BJ (cell line): ENCODE data around the gene USP48. TPM values are rescaled to one million over a fixed set of nuclear protein-coding genes. Genes with fewer than 3 reads are reported as not detected.

Source experiments
- CTCF ChIA-PET: fragments of 350-600 bp; formaldehyde crosslinking; extraction: SDS; loops from one replicate; lab custom pipeline; 2021; ENCODE audit warnings: antibody characterized with exemption, inconsistent platforms; lab: Yijun Ruan, JAX
- POLR2A ChIA-PET: fragments of 300-600 bp; sonication (Branson Sonifier 250); formaldehyde crosslinking; extraction: SDS; loops from one replicate; lab custom pipeline; 2021; ENCODE audit warnings: antibody characterized with exemption; lab: Charles Lee
- DNase-seq: peaks from one replicate; pipeline ENCODE4 v3.0.0-alpha.2; 2011; ENCODE audit warnings: low read depth
- H3K27me3 ChIP-seq: 2 replicates; pipeline ENCODE4 v1.6.0; 2011; ENCODE audit warnings: low read length; ENCODE audit not compliant: control insufficient read depth, insufficient read depth
- H3K36me3 ChIP-seq: 2 replicates; pipeline ENCODE4 v1.5.1; 2011; ENCODE audit warnings: low read length; ENCODE audit not compliant: control insufficient read depth, insufficient read depth
- H3K4me3 ChIP-seq: 2 replicates; pipeline ENCODE4 v1.5.1; 2011; ENCODE audit warnings: low read depth, mild to moderate bottlenecking, control low read depth, low read length
- CTCF ChIP-seq: IDR thresholded peaks from 2 replicates; pipeline ENCODE4 v1.5.1; 2011; ENCODE audit warnings: low read depth, mild to moderate bottlenecking, control low read depth, inconsistent platforms, low read length, moderate library complexity; ENCODE audit not compliant: insufficient read depth
- polyA plus RNA-seq: library from polyadenylated mRNA; depleted of rRNA; stranded (reverse); fragments of >200 nt; gene quantifications from 2 replicates; pipeline ENCODE4 v1.2.3, GENCODE V29; 2011

USP48 gene
- polyA plus RNA-seq, 1 experiment = 10.8 TPM

DNA sequence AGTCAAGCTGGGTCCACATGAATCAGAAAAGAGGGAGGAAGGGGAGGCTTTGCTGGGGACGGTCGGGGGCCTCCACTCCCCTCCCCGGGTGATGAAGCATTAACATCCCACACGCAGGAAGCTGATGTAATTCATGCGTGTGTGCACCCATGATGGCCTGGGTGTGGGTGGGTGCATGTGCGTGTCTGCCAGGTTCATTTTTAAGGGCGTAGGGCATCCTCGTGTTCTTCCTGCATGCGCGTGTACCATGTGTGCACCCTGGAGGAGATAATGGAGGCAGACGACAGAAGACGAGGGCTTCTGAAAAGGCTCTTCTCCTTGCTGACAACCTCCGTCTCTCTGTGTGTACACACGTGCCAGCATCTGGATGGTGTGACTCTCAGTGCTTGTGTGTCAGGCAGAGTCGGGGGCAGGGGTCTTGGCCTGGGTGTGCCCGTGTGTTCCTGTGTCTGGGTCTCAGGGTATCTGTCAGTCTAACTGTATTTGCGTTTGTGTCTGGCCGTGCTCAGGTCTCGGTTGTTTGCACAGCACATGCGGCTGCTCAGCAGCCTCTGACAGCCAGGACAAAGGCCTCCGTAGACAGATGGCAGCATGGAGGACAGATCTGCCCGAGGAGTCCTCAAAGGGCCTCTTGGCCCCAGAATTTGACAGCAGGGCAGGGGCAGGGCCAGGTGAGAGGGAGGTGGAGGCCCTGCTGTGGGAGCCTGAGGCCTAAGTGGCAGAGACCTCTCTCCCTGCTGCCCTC lies 116.2 kb downstream of the USP48 start:
- CTCF ChIA-PET = no interaction called here
- POLR2A ChIA-PET = no interaction called here

GRCh38 chr1:21665711-21666575 lies 117.0 kb downstream of the USP48 start:
- CTCF ChIA-PET = no interaction called here
- TF ChIP-seq CTCF = no peak
- DNase-seq = no peak
- POLR2A ChIA-PET = interaction anchor here (0.6 kb wide), 1 partner anchor 15 kb away, joined by 3 read pairs; no protein-coding TSS in a partner anchor
- H3K36me3 ChIP-seq = no peaks in the 10 kb centered on the region
- no peak overlapping the region for H3K4me3 ChIP-seq
- peaks cover 40% of the 10 kb centered on the region for H3K27me3 ChIP-seq

More for the DNA sequence above, 116.2 kb downstream of the USP48 start:
- no peak for TF ChIP-seq CTCF
- Histone ChIP-seq H3K27me3 (peaks cover 42% of the 10 kb centered on the region), H3K36me3 (no peaks in the 10 kb centered on the region), H3K4me3 (no peak overlapping the region)
- DNase-seq = no peak

GRCh38 chr1:21664806-21665588 lies 118.0 kb downstream of the USP48 start:
- no peaks in the 10 kb centered on the region for H3K36me3 ChIP-seq
- peaks cover 36% of the 10 kb centered on the region for H3K27me3 ChIP-seq
- DNase-seq = no peak
- TF ChIP-seq CTCF = no peak
- ChIA-PET CTCF (interaction anchor here (1.0 to 1.8 kb wide), 2 partner anchors 154 to 293 kb away, joined by 3 to 4 read pairs; no protein-coding TSS in a partner anchor), POLR2A (no interaction called here)
- H3K4me3 ChIP-seq = no peak overlapping the region

DNA sequence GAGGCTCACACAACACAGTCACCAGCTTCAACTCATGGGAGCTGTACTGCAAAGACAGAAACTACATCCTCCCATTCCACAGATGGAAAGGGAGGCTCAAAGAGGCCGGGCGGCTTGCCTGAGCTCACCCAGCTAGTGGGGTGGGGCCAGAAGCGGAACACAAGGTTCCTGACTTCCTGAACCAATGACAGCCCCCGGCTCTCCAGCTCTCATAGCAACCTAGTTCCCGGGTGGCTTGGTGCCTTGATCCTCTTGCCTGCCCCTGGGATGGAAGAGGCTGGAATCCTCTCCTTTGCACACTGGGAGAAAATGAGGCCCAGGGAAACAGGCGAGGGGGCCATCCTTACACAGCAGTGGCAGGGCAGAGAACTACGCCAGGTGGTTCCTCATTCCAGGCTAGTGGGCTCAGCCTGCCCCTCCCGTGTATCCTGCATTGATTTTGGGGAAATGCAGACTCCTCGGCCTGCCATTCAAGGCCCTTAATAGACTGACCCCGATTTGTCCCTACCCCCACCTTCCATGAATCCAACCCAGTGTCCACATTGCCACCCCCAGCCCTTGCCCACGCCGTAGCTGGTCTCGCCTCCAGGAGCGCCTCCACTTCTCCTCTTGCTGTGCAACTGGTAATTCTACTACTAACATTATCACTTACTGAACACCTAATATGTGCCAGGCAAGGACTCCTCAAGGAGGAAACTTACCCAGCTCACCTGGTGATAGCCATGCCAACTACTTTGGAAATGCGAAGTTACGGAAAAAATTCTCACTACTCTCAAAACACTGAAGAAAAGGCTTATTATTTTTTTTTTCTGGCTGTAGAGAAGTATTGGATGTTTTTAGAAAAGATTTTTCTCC lies 118.8 kb downstream of the USP48 start:
- ChIA-PET CTCF (interaction anchor here (1.0 to 1.8 kb wide), 2 partner anchors 153 to 292 kb away, joined by 3 to 4 read pairs; no protein-coding TSS in a partner anchor), POLR2A (no interaction called here)
- DNase-seq = no peak
- H3K4me3 ChIP-seq = no peak overlapping the region
- TF ChIP-seq CTCF = no peak
- H3K27me3 ChIP-seq = peaks cover 36% of the 10 kb centered on the region
- no peaks in the 10 kb centered on the region for H3K36me3 ChIP-seq
